Caki2 (cell line): ENCODE results near the gene HLCS. TPM values are rescaled to one million over a fixed set of nuclear protein-coding genes. Genes with fewer than 3 reads are reported as not detected.

ENCODE experiments used
- DNase-seq: peaks from one replicate; pipeline ENCODE4 v3.0.0-alpha.2; 2015; ENCODE audit warnings: low read depth
- in situ Hi-C: cut with HindIII; loops from 2 replicates; pipeline ENCODE4 v1.10.0; 2016; ENCODE audit warnings: low sequenced_read_pairs, low pct_unique_long_range_greater_than_20kb, mixed read lengths
- total RNA-seq: library from RNA; depleted of rRNA; stranded (reverse); fragments of >200 nt; shearing (Covaris generic); gene quantifications from 2 replicates; pipeline ENCODE4 v1.2.3, GENCODE V29; 2014; ENCODE audit warnings: low replicate concordance

The HLCS gene
- total RNA-seq, 1 experiment from 2014 or later: 10.4 TPM

- in situ Hi-C loops: no loop called here
Measured at GRCh38 chr21:36730291-36731281, 235.9 kb downstream of the HLCS start.

DNA sequence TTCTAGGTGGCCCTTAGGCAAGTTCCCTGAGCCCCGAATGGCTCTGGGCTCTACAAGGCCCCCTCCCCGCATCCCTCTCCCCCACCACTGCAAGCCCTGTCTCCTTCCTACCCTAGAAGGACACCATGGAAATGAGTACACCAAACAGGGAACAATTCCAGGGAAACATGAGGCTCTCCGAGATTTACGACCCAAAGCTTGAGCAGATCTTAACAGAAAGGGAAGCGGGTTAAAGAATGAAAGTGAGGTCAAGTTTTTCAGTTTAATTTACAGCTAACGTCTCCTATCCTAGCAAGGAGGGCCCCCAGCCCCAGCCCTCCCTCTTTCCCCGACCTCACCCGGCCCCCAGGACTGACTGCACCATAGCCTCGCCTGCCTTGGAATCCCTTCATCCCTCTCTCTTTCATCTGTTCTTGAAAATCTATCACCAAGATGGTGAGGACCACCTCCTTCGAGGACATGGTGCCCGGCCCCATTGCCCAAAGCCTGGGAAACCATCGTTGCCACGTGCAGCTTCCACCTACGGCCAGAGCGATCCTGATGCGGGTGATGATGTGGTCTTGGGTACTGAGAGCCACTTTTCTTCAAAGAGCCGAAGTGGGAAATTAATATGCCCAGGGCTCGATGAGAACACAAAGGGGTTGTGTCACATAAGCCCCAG is 237.0 kb downstream of the HLCS start:
- DNase-seq: no peak
- in situ Hi-C loops: no loop called here

More at GRCh38 chr21:36730291-36731281, 235.9 kb downstream of the HLCS start:
- DNase-seq: no peak

- in situ Hi-C loops: no loop called here
Measured at GRCh38 chr21:36728371-36729111, 237.9 kb downstream of the HLCS start.

DNA sequence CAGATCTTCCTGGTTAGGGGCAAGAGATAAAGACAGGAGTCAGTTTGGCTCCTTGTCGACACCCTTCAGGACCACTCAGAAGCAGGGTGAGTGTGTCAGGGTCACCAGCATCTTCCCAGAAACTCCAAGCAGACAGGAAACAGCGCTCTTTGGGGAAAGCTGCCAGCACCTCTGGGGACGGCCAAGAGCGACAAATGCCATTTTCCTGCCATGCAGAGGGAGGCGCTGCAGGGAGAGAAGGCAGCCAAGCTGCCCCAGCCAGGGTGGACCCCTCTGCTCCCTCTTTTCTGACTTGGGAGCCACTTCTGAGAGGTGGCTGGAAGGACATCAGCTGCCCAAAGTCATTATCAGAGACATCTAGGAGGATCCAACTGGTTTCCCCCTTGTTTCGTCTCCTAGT is 238.6 kb downstream of the HLCS start:
- in situ Hi-C loops: no loop called here
- no peak for DNase-seq

More at GRCh38 chr21:36728371-36729111, 237.9 kb downstream of the HLCS start:
- DNase-seq: no peak

DNA sequence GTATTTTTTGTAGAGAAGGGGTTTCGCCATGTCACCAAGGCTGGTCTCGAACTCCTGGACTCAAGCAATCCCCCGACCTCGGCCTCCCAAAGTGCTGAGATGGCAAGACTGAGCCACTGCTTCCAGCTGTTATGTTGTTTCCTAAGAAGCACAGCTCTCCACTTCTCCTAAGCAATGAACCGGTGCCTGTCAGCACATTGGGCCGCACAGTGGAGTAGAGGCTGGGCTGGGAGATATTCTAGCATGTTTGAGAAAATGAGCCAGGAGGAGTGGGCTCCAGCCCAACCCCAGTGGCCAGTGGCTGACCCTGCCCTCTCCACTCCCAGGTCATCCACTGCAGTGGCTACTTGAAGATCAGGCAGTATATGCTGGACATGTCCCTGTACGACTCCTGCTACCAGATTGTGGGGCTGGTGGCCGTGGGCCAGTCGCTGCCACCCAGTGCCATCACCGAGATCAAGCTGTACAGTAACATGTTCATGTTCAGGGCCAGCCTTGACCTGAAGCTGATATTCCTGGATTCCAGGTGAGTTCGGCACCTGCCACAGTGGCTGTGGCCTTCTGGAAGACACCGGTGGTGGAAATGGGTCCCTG is 240.6 kb downstream of the HLCS start:
- in situ Hi-C loops: no loop called here

GRCh38 chr21:36724660-36725059 is 241.8 kb downstream of the HLCS start:
- DNase-seq: no peak
- in situ Hi-C loops: no loop called here

More for the DNA sequence above, 240.6 kb downstream of the HLCS start:
- DNase-seq: no peak

- no peak for DNase-seq
- in situ Hi-C loops: no loop called here
Measured at GRCh38 chr21:36723371-36723881, 243.0 kb downstream of the HLCS start.

DNA sequence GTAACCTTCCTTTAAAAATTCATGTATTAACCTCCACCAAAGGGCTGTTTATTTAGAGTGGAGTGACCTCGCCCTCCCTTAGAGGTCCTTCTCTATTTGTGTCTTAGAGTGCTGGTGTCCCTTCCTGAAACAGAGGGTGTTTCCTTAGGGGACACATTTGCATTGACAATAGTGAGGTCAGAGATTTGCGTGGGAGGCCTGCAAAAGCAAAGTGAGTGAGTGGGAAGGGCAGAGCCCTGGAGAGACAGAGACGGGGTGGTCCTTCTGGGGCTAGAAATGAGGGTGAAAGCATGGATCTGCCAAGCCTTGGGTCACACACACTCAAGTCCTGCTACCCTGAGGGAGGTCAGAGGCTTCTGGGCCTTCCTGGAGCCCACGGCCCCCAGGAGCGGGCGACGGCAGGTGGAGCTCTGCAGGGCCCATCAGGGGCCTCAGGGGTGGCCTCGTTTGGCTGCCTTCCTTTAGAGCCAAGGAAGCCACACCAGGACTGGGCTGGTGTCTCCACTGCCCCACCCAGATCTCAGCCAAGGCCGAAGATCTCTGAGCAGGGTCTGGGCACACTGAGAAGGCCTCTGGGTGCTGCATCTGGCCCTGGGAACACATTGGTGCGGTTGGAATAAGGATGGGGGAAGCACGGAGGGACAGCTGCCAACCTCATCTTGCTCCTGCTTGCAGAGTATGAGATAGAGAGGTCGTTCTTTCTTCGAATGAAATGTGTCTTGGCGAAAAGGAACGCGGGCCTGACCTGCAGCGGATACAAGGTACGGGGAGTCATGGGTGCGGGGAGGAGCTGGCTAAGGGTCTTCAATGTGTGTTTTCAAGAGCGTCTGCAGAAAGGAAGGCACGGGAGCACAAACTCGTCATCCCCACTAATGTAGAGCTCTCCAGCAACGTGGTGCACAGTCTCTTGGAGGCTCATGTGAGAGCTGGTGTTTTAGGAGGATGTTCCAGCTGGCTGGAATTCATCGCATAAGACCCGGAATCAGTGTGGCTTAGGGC is 243.8 kb downstream of the HLCS start:
- no peak for DNase-seq
- in situ Hi-C loops: no loop called here

- DNase-seq: no peak
- in situ Hi-C loops: no loop called here
Measured at GRCh38 chr21:36721817-36722216, 244.7 kb downstream of the HLCS start.

DNA sequence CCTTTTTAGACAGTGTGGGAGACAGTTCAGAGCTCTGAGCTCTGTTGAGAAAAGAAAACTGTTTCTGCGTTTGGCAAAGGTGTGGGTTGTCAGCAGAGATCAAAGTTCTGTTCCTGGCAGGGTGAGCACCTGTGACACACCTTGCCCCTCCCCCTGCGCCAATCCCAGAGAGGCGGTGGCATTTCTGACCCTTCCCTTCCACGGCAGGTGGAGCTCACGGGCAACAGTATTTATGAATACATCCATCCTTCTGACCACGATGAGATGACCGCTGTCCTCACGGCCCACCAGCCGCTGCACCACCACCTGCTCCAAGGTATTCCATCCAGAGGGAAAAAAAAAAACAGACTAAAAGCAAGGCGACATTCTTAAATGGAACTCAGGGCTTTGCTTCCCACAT is 246.9 kb downstream of the HLCS start:
- in situ Hi-C loops: no loop called here
- no peak for DNase-seq

DNA sequence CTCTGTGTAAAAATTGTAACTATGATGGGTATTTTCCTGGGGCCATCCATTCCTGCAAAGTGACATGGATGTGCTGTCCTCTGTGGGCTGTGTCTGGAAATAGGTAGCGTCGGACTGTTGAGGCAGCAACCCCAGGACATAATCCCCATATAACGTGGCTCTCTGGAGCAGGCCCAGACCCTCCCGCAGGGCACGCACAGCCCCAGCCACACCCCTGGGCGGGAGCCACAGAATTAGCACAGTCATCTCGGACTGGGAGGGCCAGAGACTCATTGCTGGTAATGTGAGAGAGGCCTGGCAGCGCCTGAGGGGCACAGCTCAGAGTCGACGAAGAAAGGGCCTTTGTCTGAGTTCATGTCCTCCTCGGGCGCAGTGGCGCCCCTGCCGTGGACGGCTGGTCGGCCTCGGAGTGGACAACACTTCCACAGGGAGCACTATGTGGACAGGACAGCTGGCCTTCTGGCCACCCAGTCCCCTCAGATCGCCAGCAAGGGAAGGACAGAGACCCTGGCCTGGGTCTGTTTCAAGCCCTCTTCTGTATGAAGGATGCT is 247.4 kb downstream of the HLCS start:
- no peak for DNase-seq
- in situ Hi-C loops: no loop called here

- in situ Hi-C loops: no loop called here
- no peak for DNase-seq
Measured at GRCh38 chr21:36717976-36718375, 248.5 kb downstream of the HLCS start.

DNA sequence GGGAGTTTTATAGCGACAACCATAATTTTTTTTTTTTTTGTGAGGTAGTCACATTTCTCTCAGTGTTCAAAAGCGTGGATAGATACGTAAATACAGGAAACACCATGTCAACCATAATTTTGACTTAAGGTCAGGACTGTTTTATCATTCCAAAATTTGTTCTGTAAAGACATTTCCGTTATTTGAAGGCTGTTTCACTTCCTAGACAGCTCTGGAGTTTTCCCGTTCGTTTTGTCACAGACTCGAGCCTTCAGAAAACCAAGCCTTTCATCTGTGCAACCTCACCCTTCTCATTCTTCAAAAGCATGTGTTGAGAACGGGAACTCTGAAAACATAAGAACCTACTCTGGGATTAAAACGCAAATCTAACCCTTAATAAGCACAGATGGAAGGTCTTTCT is 249.6 kb downstream of the HLCS start:
- DNase-seq: no peak
- in situ Hi-C loops: no loop called here

- DNase-seq: no peak
- in situ Hi-C loops: no loop called here
Measured at GRCh38 chr21:36716387-36716786, 250.1 kb downstream of the HLCS start.

DNA sequence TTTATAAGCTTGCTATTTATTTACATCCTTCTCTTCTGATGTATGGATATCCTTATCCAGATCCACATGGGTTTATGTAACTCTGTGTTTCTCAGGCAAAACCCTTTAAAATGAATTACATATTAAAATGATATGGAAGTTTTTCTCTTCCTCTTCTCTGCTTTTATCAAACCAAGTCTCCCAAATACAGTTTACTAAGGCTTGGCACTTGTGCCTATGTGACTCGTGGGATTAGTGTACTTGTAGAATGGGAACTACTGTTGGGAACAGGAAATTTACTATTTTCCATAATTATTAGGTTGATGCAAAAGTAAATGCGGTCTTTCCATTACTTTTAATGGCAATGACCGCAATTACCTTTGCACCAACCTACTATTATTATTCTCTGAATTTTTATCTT is 252.7 kb downstream of the HLCS start:
- in situ Hi-C loops: no loop called here
- DNase-seq: no peak

GRCh38 chr21:36710729-36711048 is 255.8 kb downstream of the HLCS start:
- in situ Hi-C loops: no loop called here

More at GRCh38 chr21:36710729-36711048, 255.8 kb downstream of the HLCS start:
- DNase-seq: no peak
